GM06990 (cell line): ENCODE results near the gene REST.

Experiments used
- DNase-seq: peaks from one replicate; pipeline ENCODE4 v3.0.0-alpha.2; 2011; ENCODE audit not compliant: insufficient read length; ENCODE audit errors: extremely low read depth
- H3K27me3 ChIP-seq: replicated peaks from 2 replicates; pipeline ENCODE4 v1.6.0; 2011; ENCODE audit warnings: low read length; ENCODE audit not compliant: control insufficient read depth, insufficient read depth
- H3K36me3 ChIP-seq: 2 replicates; pipeline ENCODE4 v1.5.1; 2011; ENCODE audit warnings: low read length; ENCODE audit not compliant: control insufficient read depth, insufficient read depth
- H3K4me3 ChIP-seq: replicated peaks from 2 replicates; pipeline ENCODE4 v1.5.1; 2011; ENCODE audit warnings: low read depth, mild to moderate bottlenecking, control low read depth, low read length
- CTCF ChIP-seq: IDR thresholded peaks from 2 replicates; pipeline ENCODE4 v1.5.1; 2011; ENCODE audit warnings: low read length, control low read depth, mild to moderate bottlenecking, inconsistent platforms; ENCODE audit not compliant: insufficient read depth, poor library complexity, severe bottlenecking

The REST gene

GRCh38 chr4:56959100-56959499, 51.4 kb downstream of the REST start:
- peaks cover 4% of the 10 kb centered on the region; the same call in 1 of the 2 replicates for H3K36me3 ChIP-seq
- DNase-seq: no peak
- no peak overlapping the region for H3K4me3 ChIP-seq
- no peaks in the 10 kb centered on the region for H3K27me3 ChIP-seq
- no peak for TF ChIP-seq CTCF

- H3K27me3 ChIP-seq: no peaks in the 10 kb centered on the region
- no peak overlapping the region for H3K4me3 ChIP-seq
- TF ChIP-seq CTCF: no peak
- DNase-seq: no peak
- H3K36me3 ChIP-seq: peaks cover 5% of the 10 kb centered on the region
Measured at GRCh38 chr4:56961107-56961500, 53.4 kb downstream of the REST start.

- no peak for TF ChIP-seq CTCF
- H3K4me3 ChIP-seq: no peak overlapping the region
- H3K36me3 ChIP-seq: peaks cover 18% of the 10 kb centered on the region
- H3K27me3 ChIP-seq: no peaks in the 10 kb centered on the region
- no peak for DNase-seq
Measured at GRCh38 chr4:56971383-56971782, 63.7 kb downstream of the REST start.

- Histone ChIP-seq H3K27me3 (no peaks in the 10 kb centered on the region), H3K4me3 (no peak overlapping the region), H3K36me3 (peaks cover 15% of the 10 kb centered on the region)
- no peak for DNase-seq
- TF ChIP-seq CTCF: no peak
Measured at GRCh38 chr4:56972389-56972788, 64.7 kb downstream of the REST start.

- Histone ChIP-seq H3K27me3 (no peaks in the 10 kb centered on the region), H3K4me3 (no peak overlapping the region), H3K36me3 (peaks cover 15% of the 10 kb centered on the region)
- no peak for TF ChIP-seq CTCF
- DNase-seq: no peak
Measured at GRCh38 chr4:56972809-56973208, 65.1 kb downstream of the REST start.

GRCh38 chr4:56973336-56973735, 65.6 kb downstream of the REST start:
- H3K36me3 ChIP-seq: peaks cover 15% of the 10 kb centered on the region
- H3K27me3 ChIP-seq: no peaks in the 10 kb centered on the region
- DNase-seq: no peak
- TF ChIP-seq CTCF: no peak
- H3K4me3 ChIP-seq: no peak overlapping the region
